Hematopoietic multipotent progenitor cell treated with erythropoietin and hydrocortisone succinate and interleukin-3 and kit ligand, for 4 days (in vitro differentiated cells): ENCODE data around the gene SLC25A20.
A peak's percentile ranks its signal among the peaks of the same experiment; 100 is the strongest.

ENCODE experiments used
- DNase-seq: peaks from one replicate; pipeline ENCODE4 v3.0.0-alpha.2; 2015

Gene SLC25A20

GRCh38 chr3:48897460-48898376 lies 964 bp downstream of the SLC25A20 start:
- DNase-seq, result peak; percentile 64

- DNase-seq, result peak; percentile 62
These were observed 1.7 kb downstream of the SLC25A20 start for GRCh38 chr3:48896936-48897335.

GRCh38 chr3:48894516-48894915 lies 4.2 kb downstream of the SLC25A20 start:
- DNase-seq, result peak; percentile 73

- no peak for DNase-seq
These were observed 7.1 kb downstream of the SLC25A20 start for GRCh38 chr3:48891606-48892005.

- DNase-seq, result no peak
These were observed 12.9 kb downstream of the SLC25A20 start for GRCh38 chr3:48885753-48886152.

- DNase-seq, result no peak
These were observed 17.0 kb downstream of the SLC25A20 start for GRCh38 chr3:48881652-48882114.

- no peak for DNase-seq
These were observed 17.7 kb downstream of the SLC25A20 start for GRCh38 chr3:48881006-48881405.

GRCh38 chr3:48879994-48880377 lies 18.7 kb downstream of the SLC25A20 start:
- no peak for DNase-seq

- DNase-seq, result no peak
These were observed 19.2 kb downstream of the SLC25A20 start for GRCh38 chr3:48879307-48879993.

GRCh38 chr3:48877671-48878070 lies 21.0 kb downstream of the SLC25A20 start:
- DNase-seq, result no peak

- DNase-seq, result no peak
These were observed 35.6 kb downstream of the SLC25A20 start for GRCh38 chr3:48863122-48863521.

GRCh38 chr3:48859206-48859605 lies 39.5 kb downstream of the SLC25A20 start:
- DNase-seq, result no peak

GRCh38 chr3:48858709-48859108 lies 40.0 kb downstream of the SLC25A20 start:
- no peak for DNase-seq

GRCh38 chr3:48857641-48858040 lies 41.0 kb downstream of the SLC25A20 start:
- DNase-seq, result no peak

- no peak for DNase-seq
These were observed 42.2 kb downstream of the SLC25A20 start for GRCh38 chr3:48856469-48856868.

GRCh38 chr3:48855681-48856447 lies 42.8 kb downstream of the SLC25A20 start:
- DNase-seq, result peak; percentile 44

GRCh38 chr3:48852151-48852550 lies 46.5 kb downstream of the SLC25A20 start:
- peak; percentile 31 for DNase-seq

- peak; percentile 30 for DNase-seq
These were observed 47.3 kb downstream of the SLC25A20 start for GRCh38 chr3:48851407-48851806.

- DNase-seq, result peak; percentile 20
These were observed 49.7 kb downstream of the SLC25A20 start for GRCh38 chr3:48848816-48849515.

- DNase-seq, result peak; percentile 95
These were observed 50.9 kb downstream of the SLC25A20 start, which contains the start of gene PRKAR2A for GRCh38 chr3:48847504-48848423. PRKAR2A (minus strand) TSS chr3:48847874; CDS start chr3:48847596, 278 bp downstream.

GRCh38 chr3:48847053-48847503 lies 51.6 kb downstream of the SLC25A20 start:
- peak; percentile 79 for DNase-seq
